GM12875 (cell line): ENCODE data around the gene ATP2C2.
"Not testable (repeated sequence)": the region's sequence is repeated elsewhere in the genome, so short reads cannot be mapped to it uniquely, and the experiment has no call there.

Experiments
- H3K4me3 ChIP-seq: one replicate; pipeline ENCODE4 v1.5.1; 2011; ENCODE audit warnings: low read depth, low read length, control low read depth
- CTCF ChIP-seq: IDR thresholded peaks from 2 replicates; pipeline ENCODE4 v1.5.1; 2011; ENCODE audit warnings: low read depth, mild to moderate bottlenecking, control low read depth, inconsistent platforms, low read length, moderate library complexity, borderline replicate concordance; ENCODE audit not compliant: insufficient read depth

Gene ATP2C2

DNA sequence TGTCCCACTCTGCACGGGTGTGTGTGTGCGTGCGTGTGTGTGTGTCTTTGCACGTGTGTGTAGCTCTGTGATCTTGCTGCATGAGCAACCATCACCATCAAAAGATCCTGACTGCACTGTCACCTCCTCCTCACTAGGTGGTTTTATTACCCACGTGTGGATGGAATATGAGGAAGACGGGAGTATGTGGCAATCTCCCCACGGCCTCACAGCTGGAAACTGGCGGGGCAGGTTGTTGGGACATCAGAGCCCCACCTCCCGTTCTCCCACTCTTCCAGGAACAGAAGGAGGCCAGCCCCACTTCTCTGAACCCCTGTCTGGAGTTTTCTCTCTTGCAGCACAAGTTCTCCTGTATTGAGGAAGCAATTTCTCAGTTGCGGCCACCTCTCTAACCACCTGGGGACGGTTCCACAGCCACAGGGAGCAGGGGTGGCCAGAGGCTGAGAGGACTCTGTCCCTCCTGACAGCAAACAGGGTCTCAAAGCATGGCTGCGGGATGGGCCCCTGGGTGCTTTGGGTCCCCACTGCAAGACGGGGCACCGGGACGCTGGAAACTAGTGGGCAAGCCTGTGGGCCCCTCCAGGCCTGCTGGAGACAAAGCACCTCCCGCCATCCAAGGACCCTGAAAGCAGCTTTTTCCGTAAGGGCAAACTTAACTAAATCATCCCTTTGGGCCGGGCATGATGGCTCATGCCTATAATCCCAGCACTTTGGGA, 27.9 kb upstream of the ATP2C2 start:
- no peak for TF ChIP-seq CTCF
- no peak overlapping the region for H3K4me3 ChIP-seq

- no peak for TF ChIP-seq CTCF
- no peak overlapping the region for H3K4me3 ChIP-seq
These were observed 26.6 kb upstream of the ATP2C2 start for GRCh38 chr16:84341528-84342295.

GRCh38 chr16:84343800-84344199, 24.5 kb upstream of the ATP2C2 start:
- H3K4me3 ChIP-seq: not testable (repeated sequence)

- H3K4me3 ChIP-seq: no peak overlapping the region
- no peak for TF ChIP-seq CTCF
These were observed 23.6 kb upstream of the ATP2C2 start for GRCh38 chr16:84344781-84345180.

GRCh38 chr16:84347161-84347560, 21.2 kb upstream of the ATP2C2 start:
- H3K4me3 ChIP-seq: no peak overlapping the region
- no peak for TF ChIP-seq CTCF

DNA sequence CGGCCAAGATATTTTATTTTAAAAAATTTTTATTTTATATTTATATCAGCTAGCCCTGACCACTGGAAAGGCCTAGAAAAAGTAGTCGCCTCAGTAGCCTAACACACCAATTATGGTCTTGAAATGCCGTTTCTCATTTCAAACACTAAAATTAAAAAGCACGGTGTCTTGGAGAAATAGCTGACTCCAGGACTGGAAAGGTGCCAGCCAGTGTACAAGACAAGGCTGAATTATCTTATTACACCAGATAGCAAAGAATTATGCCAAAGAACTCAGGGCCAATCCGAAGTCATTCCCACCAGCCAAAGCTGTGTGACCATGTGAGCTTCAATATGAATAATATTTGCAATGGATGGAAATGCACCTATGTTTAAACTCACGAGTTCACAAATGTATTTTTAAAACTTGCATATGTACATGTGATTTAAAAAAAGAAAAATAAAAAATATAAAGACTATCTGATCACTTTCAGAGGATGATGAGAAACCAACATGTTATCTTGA, 19.9 kb upstream of the ATP2C2 start:
- no peak for TF ChIP-seq CTCF
- H3K4me3 ChIP-seq: no peak overlapping the region

DNA sequence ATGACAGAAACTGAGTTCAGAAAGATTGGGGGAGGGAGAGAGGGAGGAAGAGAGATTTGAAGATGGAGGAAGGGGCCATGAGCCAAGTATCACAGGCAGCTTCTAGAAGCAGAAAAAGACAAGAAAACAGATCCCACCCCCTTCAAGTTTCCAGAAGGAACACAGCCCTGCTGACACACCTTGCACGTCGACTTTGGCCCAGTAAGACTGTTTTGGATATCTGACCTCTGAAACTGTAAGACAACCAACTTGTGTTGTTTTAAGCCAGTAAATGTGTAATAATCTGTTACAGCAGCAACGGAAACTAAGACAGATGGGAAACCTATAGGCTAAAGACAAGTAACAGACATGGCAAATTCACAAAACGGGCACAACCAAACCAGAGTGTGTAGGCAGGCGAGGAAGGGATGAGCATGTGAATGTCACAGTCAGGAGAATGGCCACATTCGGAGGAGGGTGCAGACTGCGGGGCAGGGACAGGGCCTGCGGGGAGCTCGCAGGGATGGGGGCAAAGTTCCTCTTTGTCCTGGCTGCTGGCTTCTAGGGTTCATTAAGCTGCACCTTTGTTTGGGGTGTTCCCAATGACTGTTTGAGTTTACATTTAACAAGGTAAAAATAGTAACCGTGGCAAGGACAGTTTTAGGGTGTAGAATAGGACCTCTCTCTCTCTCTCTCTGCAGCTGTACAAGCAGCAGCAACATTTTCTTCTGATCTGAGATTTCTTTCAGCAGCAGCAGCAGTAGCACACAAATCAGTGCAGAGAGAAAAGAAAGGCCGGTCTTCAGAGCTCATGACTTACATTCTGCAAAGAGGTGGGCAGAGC, 18.3 kb upstream of the ATP2C2 start:
- no peak for TF ChIP-seq CTCF
- no peak overlapping the region for H3K4me3 ChIP-seq
